Gastrocnemius medialis (tissue), 4 donors: ENCODE data around the gene POLD3.

Experiments used
- POLR2A ChIP-seq, 2 donors: fragments of 450-650 bp; IDR thresholded peaks; one replicate each; pipeline ENCODE4 v1.6.1; 2017; ENCODE audit warnings: antibody characterized with exemption in 2 of 2, mild to moderate bottlenecking in 2 of 2, moderate library complexity in 2 of 2
- TF ChIP-seq, protein P1 (sequence below), 5 experiments: fragments of 450-650 bp in 3 of 5; fragments of 200-600 bp in 2 of 5; sonication (generic) in 2 of 5; IDR thresholded peaks in 4 of 5; conservative IDR thresholded peaks in 1 of 5; 1 replicate in 4 of 5; 2 replicates in 1 of 5; pipeline ENCODE4 v1.5.1; 2016 to 2019; ENCODE audit warnings: antibody characterized with exemption in 5 of 5, mild to moderate bottlenecking in 3 of 5, moderate library complexity in 3 of 5

DNA sequence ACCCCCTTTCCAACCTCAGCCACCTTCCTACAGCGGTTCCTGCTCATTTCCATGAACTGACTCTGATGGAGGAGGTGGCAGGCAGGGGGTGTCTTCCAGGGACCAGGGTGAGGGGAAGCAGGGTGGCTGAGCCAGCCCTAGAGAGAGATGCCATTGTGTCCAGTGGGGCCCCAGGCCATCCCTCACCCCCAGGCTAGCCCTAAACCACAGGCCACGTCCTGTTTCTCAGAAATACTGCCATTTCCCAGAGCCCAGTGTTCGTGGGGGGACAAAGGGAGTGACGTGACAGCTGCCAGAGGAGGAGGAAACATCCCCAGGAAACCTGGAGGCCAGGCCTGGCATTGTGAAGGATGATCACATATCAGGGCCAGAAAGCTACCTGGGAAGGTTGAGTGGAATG is 99.4 kb downstream of the POLD3 start:
- TF ChIP-seq POLR2A (IDR thresholded peaks at IDR 0.05), result no peak
- TF ChIP-seq, protein P1, sequence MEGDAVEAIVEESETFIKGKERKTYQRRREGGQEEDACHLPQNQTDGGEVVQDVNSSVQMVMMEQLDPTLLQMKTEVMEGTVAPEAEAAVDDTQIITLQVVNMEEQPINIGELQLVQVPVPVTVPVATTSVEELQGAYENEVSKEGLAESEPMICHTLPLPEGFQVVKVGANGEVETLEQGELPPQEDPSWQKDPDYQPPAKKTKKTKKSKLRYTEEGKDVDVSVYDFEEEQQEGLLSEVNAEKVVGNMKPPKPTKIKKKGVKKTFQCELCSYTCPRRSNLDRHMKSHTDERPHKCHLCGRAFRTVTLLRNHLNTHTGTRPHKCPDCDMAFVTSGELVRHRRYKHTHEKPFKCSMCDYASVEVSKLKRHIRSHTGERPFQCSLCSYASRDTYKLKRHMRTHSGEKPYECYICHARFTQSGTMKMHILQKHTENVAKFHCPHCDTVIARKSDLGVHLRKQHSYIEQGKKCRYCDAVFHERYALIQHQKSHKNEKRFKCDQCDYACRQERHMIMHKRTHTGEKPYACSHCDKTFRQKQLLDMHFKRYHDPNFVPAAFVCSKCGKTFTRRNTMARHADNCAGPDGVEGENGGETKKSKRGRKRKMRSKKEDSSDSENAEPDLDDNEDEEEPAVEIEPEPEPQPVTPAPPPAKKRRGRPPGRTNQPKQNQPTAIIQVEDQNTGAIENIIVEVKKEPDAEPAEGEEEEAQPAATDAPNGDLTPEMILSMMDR (IDR thresholded peaks at IDR 0.05 in 4 of 5, conservative IDR thresholded peaks at IDR 0.05 in 1 of 5), result no peak
